ENCODE data around the gene NSD2.

Gene NSD2

GRCh38 chr4:1948232-1948631, 77.0 kb downstream of the NSD2 start:
- H3K27me3 ChIP-seq (ENCODE audit: low read length): no peaks in the 10 kb centered on the region
- H3K79me2 ChIP-seq (ENCODE audit: insufficient read depth, low read length): peaks cover 3% of the 10 kb centered on the region; the same call in 1 of the 2 replicates
- no peak overlapping the region for H2AFZ ChIP-seq (ENCODE audit: low read depth, low read length, severe bottlenecking)
- no peak overlapping the region for H3K4me3 ChIP-seq (ENCODE audit: insufficient read depth, low read length, poor library complexity, severe bottlenecking)
- no peaks in the 10 kb centered on the region for H3K9me3 ChIP-seq (ENCODE audit: insufficient read depth, low read length)
- no peak overlapping the region for H3K27ac ChIP-seq (ENCODE audit: low read depth, low read length)
- peaks cover 8% of the 10 kb centered on the region; the same call in 1 of the 2 replicates for H3K36me3 ChIP-seq (ENCODE audit: low read length)
- no peak overlapping the region for H3K9ac ChIP-seq (ENCODE audit: low read length)
- no peak overlapping the region for H3K4me2 ChIP-seq (ENCODE audit: low read depth, low read length, poor library complexity, severe bottlenecking)
- no peaks in the 10 kb centered on the region for H4K20me1 ChIP-seq (ENCODE audit: low read depth, low read length)
- H3K9me2 ChIP-seq (replicated peaks; ENCODE audit: insufficient read depth, low read length): no peaks in the 10 kb centered on the region
- H3F3A ChIP-seq (ENCODE audit: insufficient read depth): no peaks in the 10 kb centered on the region
- TF ChIP-seq EZH2phosphoT487 (conservative IDR thresholded peaks at IDR 0.05; ENCODE audit: low read length) (no peak), CTCF (IDR thresholded peaks at IDR 0.05; ENCODE audit: insufficient read depth, low read length, poor library complexity, severe bottlenecking) (no peak)

- Histone ChIP-seq H3K79me2 (ENCODE audit: insufficient read depth, low read length) (no peaks in the 10 kb centered on the region), H3K4me3 (ENCODE audit: insufficient read depth, low read length, poor library complexity, severe bottlenecking) (no peak overlapping the region), H3K9ac (ENCODE audit: low read length) (no peak overlapping the region), H3K4me2 (ENCODE audit: low read depth, low read length, poor library complexity, severe bottlenecking) (no peak overlapping the region), H2AFZ (ENCODE audit: low read depth, low read length, severe bottlenecking) (no peak overlapping the region), H3K27ac (ENCODE audit: low read depth, low read length) (no peak overlapping the region), H3K9me2 (replicated peaks; ENCODE audit: insufficient read depth, low read length) (no peaks in the 10 kb centered on the region), H4K20me1 (ENCODE audit: low read depth, low read length) (no peaks in the 10 kb centered on the region), H3K9me3 (ENCODE audit: insufficient read depth, low read length) (no peaks in the 10 kb centered on the region), H3K36me3 (ENCODE audit: low read length) (0 out of 2 replicates have a peak, but pooled peaks cover 2% of the 10 kb centered on the region), H3K27me3 (ENCODE audit: low read length) (no peaks in the 10 kb centered on the region), H3F3A (ENCODE audit: insufficient read depth) (no peaks in the 10 kb centered on the region)
- TF ChIP-seq EZH2phosphoT487 (conservative IDR thresholded peaks at IDR 0.05; ENCODE audit: low read length): no peak
Observed at GRCh38 chr4:1948892-1949436, 77.8 kb downstream of the NSD2 start.

GRCh38 chr4:1950369-1950768, 79.2 kb downstream of the NSD2 start:
- TF ChIP-seq CTCF (IDR thresholded peaks at IDR 0.05; ENCODE audit: insufficient read depth, low read length, poor library complexity, severe bottlenecking) (no peak), EZH2phosphoT487 (conservative IDR thresholded peaks at IDR 0.05; ENCODE audit: low read length) (no peak)
- H3K27ac ChIP-seq (ENCODE audit: low read depth, low read length): no peak overlapping the region
- no peaks in the 10 kb centered on the region for H3F3A ChIP-seq (ENCODE audit: insufficient read depth)
- no peak overlapping the region for H3K9ac ChIP-seq (ENCODE audit: low read length)
- H3K9me2 ChIP-seq (replicated peaks; ENCODE audit: insufficient read depth, low read length): no peaks in the 10 kb centered on the region
- H4K20me1 ChIP-seq (ENCODE audit: low read depth, low read length): no peaks in the 10 kb centered on the region
- H3K4me3 ChIP-seq (ENCODE audit: insufficient read depth, low read length, poor library complexity, severe bottlenecking): no peak overlapping the region
- H3K36me3 ChIP-seq (ENCODE audit: low read length): 0 out of 2 replicates have a peak, but pooled peaks cover 2% of the 10 kb centered on the region
- no peaks in the 10 kb centered on the region for H3K9me3 ChIP-seq (ENCODE audit: insufficient read depth, low read length)
- no peak overlapping the region for H2AFZ ChIP-seq (ENCODE audit: low read depth, low read length, severe bottlenecking)
- H3K79me2 ChIP-seq (ENCODE audit: insufficient read depth, low read length): no peaks in the 10 kb centered on the region
- no peaks in the 10 kb centered on the region for H3K27me3 ChIP-seq (ENCODE audit: low read length)
- no peak overlapping the region for H3K4me2 ChIP-seq (ENCODE audit: low read depth, low read length, poor library complexity, severe bottlenecking)

- Histone ChIP-seq H3K9me2 (replicated peaks; ENCODE audit: insufficient read depth, low read length) (no peaks in the 10 kb centered on the region), H3K27ac (ENCODE audit: low read depth, low read length) (no peak overlapping the region), H3K36me3 (ENCODE audit: low read length) (peaks cover 2% of the 10 kb centered on the region; the same call in 1 of the 2 replicates), H3K9me3 (ENCODE audit: insufficient read depth, low read length) (no peaks in the 10 kb centered on the region), H3K79me2 (ENCODE audit: insufficient read depth, low read length) (0 out of 2 replicates have a peak, but pooled peaks cover 3% of the 10 kb centered on the region), H2AFZ (ENCODE audit: low read depth, low read length, severe bottlenecking) (no peak overlapping the region), H3K4me2 (ENCODE audit: low read depth, low read length, poor library complexity, severe bottlenecking) (no peak overlapping the region), H4K20me1 (ENCODE audit: low read depth, low read length) (no peaks in the 10 kb centered on the region), H3K4me3 (ENCODE audit: insufficient read depth, low read length, poor library complexity, severe bottlenecking) (no peak overlapping the region), H3F3A (ENCODE audit: insufficient read depth) (no peaks in the 10 kb centered on the region), H3K9ac (ENCODE audit: low read length) (no peak overlapping the region), H3K27me3 (ENCODE audit: low read length) (no peaks in the 10 kb centered on the region)
- TF ChIP-seq EZH2phosphoT487 (conservative IDR thresholded peaks at IDR 0.05; ENCODE audit: low read length) (no peak), CTCF (IDR thresholded peaks at IDR 0.05; ENCODE audit: insufficient read depth, low read length, poor library complexity, severe bottlenecking) (no peak)
Observed at GRCh38 chr4:1952058-1952700, 81.0 kb downstream of the NSD2 start.

Data from SU-DHL-6 (cell line).